GM08714 (cell line): Measurements from ENCODE around the gene CABLES1.
"Not testable (repeated sequence)": the region's sequence is repeated elsewhere in the genome, so short reads cannot be mapped to it uniquely, and the experiment has no call there.

Source experiments
- H3K4me3 ChIP-seq: fragments of 200-500 bp; sonication (Bioruptor generic); 2 replicates; pipeline ENCODE4 v1.5.1; 2014; ENCODE audit warnings: mild to moderate bottlenecking, low read length, inconsistent platforms
- ZNF274 ChIP-seq: IDR thresholded peaks from 2 replicates; pipeline ENCODE4 v1.6.1; 2012; ENCODE audit warnings: mild to moderate bottlenecking, low read depth, low read length

CABLES1 gene

GRCh38 chr18:23103449-23103848 lies 31.8 kb upstream of the CABLES1 start:
- no peak for TF ChIP-seq ZNF274
- H3K4me3 ChIP-seq: no peak overlapping the region

- no peak overlapping the region for H3K4me3 ChIP-seq
- no peak for TF ChIP-seq ZNF274
Measured at GRCh38 chr18:23105030-23105429, 30.3 kb upstream of the CABLES1 start.

GRCh38 chr18:23105581-23106219 lies 29.6 kb upstream of the CABLES1 start:
- no peak for TF ChIP-seq ZNF274

GRCh38 chr18:23106575-23106974 lies 28.7 kb upstream of the CABLES1 start:
- H3K4me3 ChIP-seq: no peak overlapping the region
- TF ChIP-seq ZNF274: no peak

More at GRCh38 chr18:23105581-23106219, 29.6 kb upstream of the CABLES1 start:
- H3K4me3 ChIP-seq: no peak overlapping the region

- no peak for TF ChIP-seq ZNF274
- H3K4me3 ChIP-seq: no peak overlapping the region
Measured at GRCh38 chr18:23107718-23108117, 27.6 kb upstream of the CABLES1 start.

GRCh38 chr18:23108496-23108895 lies 26.8 kb upstream of the CABLES1 start:
- no peak for TF ChIP-seq ZNF274
- no peak overlapping the region for H3K4me3 ChIP-seq

GRCh38 chr18:23109163-23109562 lies 26.1 kb upstream of the CABLES1 start:
- H3K4me3 ChIP-seq: not testable (repeated sequence)

GRCh38 chr18:23113576-23113975 lies 21.7 kb upstream of the CABLES1 start:
- TF ChIP-seq ZNF274: no peak
- H3K4me3 ChIP-seq: no peak overlapping the region

GRCh38 chr18:23114171-23114881 lies 21.0 kb upstream of the CABLES1 start:
- TF ChIP-seq ZNF274: no peak
- no peak overlapping the region for H3K4me3 ChIP-seq

GRCh38 chr18:23114911-23115310 lies 20.4 kb upstream of the CABLES1 start:
- TF ChIP-seq ZNF274: no peak
- no peak overlapping the region for H3K4me3 ChIP-seq

- no peak for TF ChIP-seq ZNF274
- no peak overlapping the region for H3K4me3 ChIP-seq
Measured at GRCh38 chr18:23115683-23116096, 19.6 kb upstream of the CABLES1 start.

GRCh38 chr18:23121133-23121532 lies 14.2 kb upstream of the CABLES1 start:
- TF ChIP-seq ZNF274: no peak
- no peak overlapping the region for H3K4me3 ChIP-seq

- no peak overlapping the region for H3K4me3 ChIP-seq
- no peak for TF ChIP-seq ZNF274
Measured at GRCh38 chr18:23122334-23123229, 12.7 kb upstream of the CABLES1 start.

- no peak overlapping the region for H3K4me3 ChIP-seq
- TF ChIP-seq ZNF274: no peak
Measured at GRCh38 chr18:23126376-23127056, 8.8 kb upstream of the CABLES1 start.

- no peak overlapping the region for H3K4me3 ChIP-seq
- no peak for TF ChIP-seq ZNF274
Measured at GRCh38 chr18:23127090-23127489, 8.2 kb upstream of the CABLES1 start.
